Lung (tissue), 12 donors: ENCODE results near the gene RAP1A. TPM values are rescaled to one million over a fixed set of nuclear protein-coding genes. Genes with fewer than 3 reads are reported as not detected.

ENCODE experiments used
- ATAC-seq: fragments of 200-7000 bp; cut with Tn5 transposase; one replicate; pipeline ENCODE4 v1.9.1; 2020; ENCODE audit warnings: moderate number of reproducible peaks; ENCODE audit not compliant: insufficient read depth, low FRiP score
- DNase-seq, 3 donors: peaks; one replicate each; pipeline ENCODE4 v3.0.0-alpha.2; 2013 to 2017
- H3K27ac ChIP-seq, 2 donors: one replicate each; pipeline ENCODE4 v1.5.1; 2013; ENCODE audit warnings: mild to moderate bottlenecking in 2 of 2, moderate library complexity in 2 of 2, control low read depth in 1 of 2, inconsistent platforms in 1 of 2, low read depth in 1 of 2, low read length in 1 of 2
- H3K27me3 ChIP-seq, 3 donors: one replicate each; pipeline ENCODE4 v1.5.1; 2013; ENCODE audit warnings: low read length in 2 of 3; ENCODE audit not compliant: control insufficient read depth in 3 of 3, insufficient read depth in 3 of 3
- H3K36me3 ChIP-seq, 4 donors: one replicate each; pipeline ENCODE4 v1.5.1; 2013; ENCODE audit warnings: low read length in 4 of 4, mild to moderate bottlenecking in 1 of 4, moderate library complexity in 1 of 4; ENCODE audit not compliant: control insufficient read depth in 4 of 4, insufficient read depth in 4 of 4
- H3K4me1 ChIP-seq, 5 donors: one replicate each; pipeline ENCODE4 v1.5.1; 2013; ENCODE audit warnings: low read length in 5 of 5, mild to moderate bottlenecking in 2 of 5, moderate library complexity in 1 of 5; ENCODE audit not compliant: control insufficient read depth in 5 of 5, insufficient read depth in 5 of 5
- H3K4me3 ChIP-seq: one replicate; pipeline ENCODE4 v1.5.1; 2013; ENCODE audit warnings: mild to moderate bottlenecking, control low read depth, moderate library complexity
- H3K9ac ChIP-seq, 2 donors: one replicate each; pipeline ENCODE4 v1.5.1; 2013; ENCODE audit warnings: low read length in 2 of 2, control low read depth in 1 of 2; ENCODE audit not compliant: insufficient read depth in 1 of 2
- H3K9me3 ChIP-seq, 4 donors: one replicate each; pipeline ENCODE4 v1.5.1; 2013; ENCODE audit warnings: low read length in 3 of 4, mild to moderate bottlenecking in 1 of 4, moderate library complexity in 1 of 4; ENCODE audit not compliant: control insufficient read depth in 4 of 4, insufficient read depth in 3 of 4
- WGBS, 2 donors: extraction: QIAGEN DNeasy Blood & Tissue Kit; methylation state at CpG; one replicate each; pipeline ENCODE4 v1.1.7; 2013; 5-methylcytosine and 5-hydroxymethylcytosine counted together
- polyA plus RNA-seq, 2 donors: library from polyadenylated mRNA; stranded (reverse); fragments of 200-250 nt; gene quantifications; one replicate each; pipeline ENCODE4 v1.2.1, GENCODE V29; 2013
- total RNA-seq, 2 donors: library from RNA; depleted of rRNA in 1 of 2; stranded (reverse); fragments of >200 nt in 1 of 2; gene quantifications; one replicate each; pipeline ENCODE4 v1.2.1, GENCODE V29; 2014 to 2021
- TF ChIP-seq, protein P1 (sequence below): IDR thresholded peaks from 2 replicates; pipeline ENCODE4 v1.5.1; 2012; ENCODE audit warnings: mild to moderate bottlenecking; ENCODE audit errors: control extremely low read depth, extremely low read depth
- donor health status: control.
- donor health status: control.
- donor health status: Bipolar disorder and iron deficiency.
- donor health status: healthy.
- donor health status: DM: yes; HTN: yes; CAD: no.

RAP1A gene
- total and polyA plus RNA-seq, 4 donors = 64.5 to 97.3 (median 77.6) TPM

GRCh38 chr1:111635324-111636009 lies 15.9 kb downstream of the RAP1A start:
- Histone ChIP-seq H3K27me3 (no peaks in the 10 kb centered on the region), H3K9me3 (no peaks in the 10 kb centered on the region), H3K36me3 (peaks cover 0 to 2% (median 0%) of the 10 kb centered on the region in 4 donors), H3K27ac (no peak overlapping the region), H3K9ac (no peak overlapping the region), H3K4me1 (peaks cover 0 to 4% (median 0%) of the 10 kb centered on the region in 5 donors), H3K4me3 (no peak overlapping the region)
- TF ChIP-seq, protein P1, sequence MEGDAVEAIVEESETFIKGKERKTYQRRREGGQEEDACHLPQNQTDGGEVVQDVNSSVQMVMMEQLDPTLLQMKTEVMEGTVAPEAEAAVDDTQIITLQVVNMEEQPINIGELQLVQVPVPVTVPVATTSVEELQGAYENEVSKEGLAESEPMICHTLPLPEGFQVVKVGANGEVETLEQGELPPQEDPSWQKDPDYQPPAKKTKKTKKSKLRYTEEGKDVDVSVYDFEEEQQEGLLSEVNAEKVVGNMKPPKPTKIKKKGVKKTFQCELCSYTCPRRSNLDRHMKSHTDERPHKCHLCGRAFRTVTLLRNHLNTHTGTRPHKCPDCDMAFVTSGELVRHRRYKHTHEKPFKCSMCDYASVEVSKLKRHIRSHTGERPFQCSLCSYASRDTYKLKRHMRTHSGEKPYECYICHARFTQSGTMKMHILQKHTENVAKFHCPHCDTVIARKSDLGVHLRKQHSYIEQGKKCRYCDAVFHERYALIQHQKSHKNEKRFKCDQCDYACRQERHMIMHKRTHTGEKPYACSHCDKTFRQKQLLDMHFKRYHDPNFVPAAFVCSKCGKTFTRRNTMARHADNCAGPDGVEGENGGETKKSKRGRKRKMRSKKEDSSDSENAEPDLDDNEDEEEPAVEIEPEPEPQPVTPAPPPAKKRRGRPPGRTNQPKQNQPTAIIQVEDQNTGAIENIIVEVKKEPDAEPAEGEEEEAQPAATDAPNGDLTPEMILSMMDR = no peak
- no peak for ATAC-seq
- DNase-seq = no peak
- 85 to 89% methylated on average over 2 of the region's 2 CpGs for WGBS, 2 donors

DNA sequence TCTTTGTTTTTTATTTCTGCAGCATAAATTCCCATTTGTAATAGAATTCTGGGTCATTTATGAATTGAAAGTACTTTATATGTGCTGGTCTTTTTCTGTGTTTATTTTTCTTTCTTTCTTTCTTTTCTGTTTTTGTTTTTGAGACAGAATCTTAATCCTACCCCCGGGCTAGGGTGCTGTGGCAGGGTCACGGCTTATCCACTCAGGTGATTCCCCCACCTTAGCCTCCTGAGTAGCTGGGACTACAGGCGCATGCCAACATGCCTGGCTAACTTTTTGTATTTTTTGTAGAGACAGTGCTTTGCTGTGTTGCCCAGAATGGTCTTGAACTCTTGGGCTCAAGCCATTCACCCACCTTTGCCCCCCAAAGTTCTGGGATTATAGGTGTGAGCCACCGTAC lies 18.7 kb downstream of the RAP1A start:
- no peak for DNase-seq
- TF ChIP-seq, protein P1 = no peak
- H3K4me1 ChIP-seq = peaks cover 0 to 4% (median 0%) of the 10 kb centered on the region in 5 donors
- peaks cover 0 to 2% (median 0%) of the 10 kb centered on the region in 4 donors for H3K36me3 ChIP-seq
- WGBS, 2 donors = 80 to 84% methylated on average over 4 of the region's 4 CpGs
- no peak for ATAC-seq
- no peak overlapping the region for H3K4me3 ChIP-seq
- H3K27me3 ChIP-seq = no peaks in the 10 kb centered on the region
- H3K9me3 ChIP-seq = no peaks in the 10 kb centered on the region
- no peak overlapping the region for H3K27ac ChIP-seq
- H3K9ac ChIP-seq = no peak overlapping the region

DNA sequence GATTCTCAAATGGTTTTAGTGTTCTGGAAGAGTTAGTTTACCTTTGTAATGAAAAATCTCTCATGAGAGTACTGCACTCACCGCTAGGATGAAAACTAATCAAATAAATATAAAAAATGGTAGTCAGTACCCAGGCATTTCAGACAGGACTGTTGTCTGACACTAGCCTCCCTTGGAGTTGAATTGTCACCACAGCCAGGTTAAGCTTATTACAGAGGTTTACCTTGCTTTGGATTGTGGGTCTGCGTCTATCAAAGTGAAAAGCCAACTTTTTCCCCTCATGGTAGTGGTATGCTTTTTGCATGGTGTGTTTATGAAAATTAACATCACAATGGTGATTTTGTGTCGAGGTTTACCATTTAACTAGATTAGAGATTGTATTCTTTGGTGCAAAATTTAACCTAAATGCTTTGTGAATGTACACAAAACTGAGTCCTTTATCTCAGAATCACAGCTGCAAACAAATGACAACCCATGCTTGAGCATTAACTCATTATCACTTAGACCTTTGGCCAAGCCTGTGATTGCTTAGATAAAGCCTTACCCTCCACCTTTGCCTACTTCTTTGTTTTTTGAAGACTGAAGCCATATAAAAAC lies 20.1 kb downstream of the RAP1A start:
- TF ChIP-seq, protein P1 = no peak
- 87 to 94% methylated on average over 3 of the region's 3 CpGs for WGBS, 2 donors
- ATAC-seq (no peak), DNase-seq (no peak)
- peaks cover 0 to 4% (median 0%) of the 10 kb centered on the region in 5 donors for H3K4me1 ChIP-seq
- H3K27me3 ChIP-seq = no peaks in the 10 kb centered on the region
- H3K27ac ChIP-seq = no peak overlapping the region
- peaks cover 0 to 3% (median 0%) of the 10 kb centered on the region in 4 donors for H3K9me3 ChIP-seq
- no peak overlapping the region for H3K9ac ChIP-seq
- H3K36me3 ChIP-seq = peaks cover 0 to 2% (median under 1%) of the 10 kb centered on the region in 4 donors
- H3K4me3 ChIP-seq = no peak overlapping the region
